ENCODE data around the gene KLHL22. TPM values are rescaled to one million over a fixed set of nuclear protein-coding genes. Genes with fewer than 3 reads are reported as not detected.
A peak's percentile ranks its signal among the peaks of the same experiment; 100 is the strongest.
"Not testable (repeated sequence)": the region's sequence is repeated elsewhere in the genome, so short reads cannot be mapped to it uniquely, and the experiment has no call there.

Gene KLHL22
- total RNA-seq, 2 donors from 2014 or later: 10.4 to 13.2 TPM

DNA sequence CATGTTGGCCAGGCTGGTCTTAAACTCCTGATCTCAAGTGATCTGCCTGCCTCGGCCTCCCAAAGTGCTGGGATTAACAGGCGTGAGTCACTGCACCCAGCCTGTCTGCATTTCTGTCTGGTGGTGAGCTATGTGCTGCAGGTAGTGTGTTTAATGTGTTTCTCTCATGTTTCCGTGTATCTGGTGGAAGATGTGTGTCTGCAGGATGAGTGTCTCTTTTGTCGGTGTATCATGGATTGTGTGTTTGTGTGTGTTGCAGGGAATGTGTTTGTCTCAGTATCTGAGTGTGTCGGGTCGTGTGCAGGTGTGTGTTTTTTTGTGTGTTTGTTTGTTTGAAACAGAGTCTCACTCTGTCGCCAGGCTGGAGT is 74.1 kb downstream of the KLHL22 start:
- peaks cover 15% of the 10 kb centered on the region for H3K27me3 ChIP-seq
- H3K27ac ChIP-seq: no peak overlapping the region
- intact Hi-C loops (cut with DNase I): no loop called here
- H3K9me3 ChIP-seq: no peaks in the 10 kb centered on the region
- TF ChIP-seq, protein P1, sequence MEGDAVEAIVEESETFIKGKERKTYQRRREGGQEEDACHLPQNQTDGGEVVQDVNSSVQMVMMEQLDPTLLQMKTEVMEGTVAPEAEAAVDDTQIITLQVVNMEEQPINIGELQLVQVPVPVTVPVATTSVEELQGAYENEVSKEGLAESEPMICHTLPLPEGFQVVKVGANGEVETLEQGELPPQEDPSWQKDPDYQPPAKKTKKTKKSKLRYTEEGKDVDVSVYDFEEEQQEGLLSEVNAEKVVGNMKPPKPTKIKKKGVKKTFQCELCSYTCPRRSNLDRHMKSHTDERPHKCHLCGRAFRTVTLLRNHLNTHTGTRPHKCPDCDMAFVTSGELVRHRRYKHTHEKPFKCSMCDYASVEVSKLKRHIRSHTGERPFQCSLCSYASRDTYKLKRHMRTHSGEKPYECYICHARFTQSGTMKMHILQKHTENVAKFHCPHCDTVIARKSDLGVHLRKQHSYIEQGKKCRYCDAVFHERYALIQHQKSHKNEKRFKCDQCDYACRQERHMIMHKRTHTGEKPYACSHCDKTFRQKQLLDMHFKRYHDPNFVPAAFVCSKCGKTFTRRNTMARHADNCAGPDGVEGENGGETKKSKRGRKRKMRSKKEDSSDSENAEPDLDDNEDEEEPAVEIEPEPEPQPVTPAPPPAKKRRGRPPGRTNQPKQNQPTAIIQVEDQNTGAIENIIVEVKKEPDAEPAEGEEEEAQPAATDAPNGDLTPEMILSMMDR (IDR thresholded peaks at IDR 0.05): no peak
- H3K4me3 ChIP-seq: no peak overlapping the region
- H3K9ac ChIP-seq (ENCODE audit: low read depth in 2 of 2, low read length in 2 of 2): no peak overlapping the region
- H3K36me3 ChIP-seq: no peaks in the 10 kb centered on the region
- no peak for DNase-seq
- H3K4me1 ChIP-seq: peaks cover 7% of the 10 kb centered on the region

DNA sequence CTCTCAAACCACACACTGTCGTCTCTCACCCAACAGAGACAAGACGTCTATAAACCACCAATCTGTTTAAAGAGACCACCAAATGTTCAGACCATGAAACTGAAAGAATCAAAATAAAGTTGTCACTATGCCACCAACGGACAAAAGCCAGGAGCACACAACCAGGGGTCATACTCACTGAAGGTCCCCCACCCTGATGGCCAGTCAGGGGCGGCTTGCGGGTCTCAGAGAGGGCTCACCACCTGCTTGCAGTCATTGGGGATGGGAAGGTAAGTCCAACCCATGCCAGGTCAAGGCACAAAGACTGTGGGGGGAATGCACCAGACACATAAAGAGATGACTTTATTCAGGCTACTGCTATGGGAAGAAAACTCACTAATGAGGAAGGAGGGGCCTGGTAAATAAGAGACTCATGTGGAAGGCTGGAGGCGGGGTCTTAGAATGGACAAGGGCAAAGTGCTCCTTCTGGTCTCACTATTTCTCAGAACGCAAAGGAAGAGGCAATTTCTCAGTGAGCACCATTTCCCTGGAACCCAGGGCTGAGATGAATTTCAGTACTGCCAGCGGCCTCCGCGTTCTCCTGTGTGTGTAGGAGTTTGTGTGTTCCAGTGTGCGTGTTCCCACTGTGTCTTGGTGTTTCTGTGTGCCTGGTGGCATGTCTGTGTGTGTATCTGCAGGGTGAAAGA is 75.3 kb downstream of the KLHL22 start:
- peaks cover 7% of the 10 kb centered on the region for H3K4me1 ChIP-seq
- H3K9me3 ChIP-seq: no peaks in the 10 kb centered on the region
- H3K9ac ChIP-seq (ENCODE audit: low read depth in 2 of 2, low read length in 2 of 2): no peak overlapping the region
- TF ChIP-seq, protein P1 (IDR thresholded peaks at IDR 0.05): no peak
- peaks cover 5% of the 10 kb centered on the region for H3K27me3 ChIP-seq
- H3K27ac ChIP-seq: no peak overlapping the region
- no peaks in the 10 kb centered on the region for H3K36me3 ChIP-seq
- no peak for DNase-seq
- H3K4me3 ChIP-seq: no peak overlapping the region
- intact Hi-C loops (cut with DNase I): no loop called here

DNA sequence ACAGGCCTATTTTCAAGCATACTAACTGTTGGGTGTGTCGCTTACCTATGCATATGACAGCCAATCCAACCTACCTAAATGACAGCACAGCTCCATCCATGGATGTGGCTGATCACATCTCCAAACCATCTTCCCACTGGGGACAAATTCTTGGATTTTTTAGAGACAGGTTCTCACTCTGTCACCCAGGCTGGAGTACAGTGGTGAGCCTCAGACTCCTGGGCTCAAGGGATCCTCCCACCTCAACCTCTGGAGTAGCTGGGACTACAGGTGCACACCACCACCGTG is 76.0 kb downstream of the KLHL22 start:
- TF ChIP-seq, protein P1 (IDR thresholded peaks at IDR 0.05): no peak
- no peaks in the 10 kb centered on the region for H3K36me3 ChIP-seq
- H3K4me3 ChIP-seq: no peak overlapping the region
- H3K9ac ChIP-seq (ENCODE audit: low read depth in 2 of 2, low read length in 2 of 2): no peak overlapping the region
- H3K27me3 ChIP-seq: no peaks in the 10 kb centered on the region
- no peak overlapping the region for H3K27ac ChIP-seq
- no peak for DNase-seq
- H3K9me3 ChIP-seq: no peaks in the 10 kb centered on the region
- H3K4me1 ChIP-seq: peaks cover 7% of the 10 kb centered on the region
- intact Hi-C loops (cut with DNase I): loop anchor here (2.0 to 10.0 kb wide), 2 partner anchors 37 to 155 kb away; no protein-coding TSS in a partner anchor

DNA sequence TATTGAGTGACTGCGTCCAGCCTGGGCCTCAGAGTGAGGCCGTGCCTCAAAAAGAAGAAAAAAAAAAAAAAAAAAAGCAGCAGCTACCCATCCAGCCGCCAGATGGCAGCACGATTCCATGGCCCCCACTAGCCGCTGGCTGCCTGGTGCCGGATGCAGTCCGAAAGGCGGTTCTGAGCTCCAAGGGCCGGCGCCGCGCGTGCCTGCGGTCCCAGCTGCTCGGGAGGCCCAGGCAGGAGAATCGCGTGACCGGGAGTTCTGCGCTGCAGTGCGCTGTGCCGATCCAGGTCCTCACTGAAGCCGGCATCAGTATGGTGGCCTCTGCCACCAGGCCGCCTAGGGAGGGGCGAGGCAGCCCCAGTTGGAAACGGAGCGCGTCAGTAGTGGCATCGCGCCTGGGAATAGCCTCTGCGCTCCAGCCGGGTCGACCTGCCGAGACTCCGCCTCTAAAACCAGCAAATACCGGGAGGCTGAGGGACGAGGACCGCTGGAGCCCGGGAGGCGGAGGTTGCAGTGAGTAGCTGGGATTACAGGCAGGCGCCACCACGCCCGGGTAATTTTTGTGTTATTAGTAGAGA is 77.3 kb downstream of the KLHL22 start:
- H3K36me3 ChIP-seq: no peaks in the 10 kb centered on the region
- H3K27me3 ChIP-seq: no peaks in the 10 kb centered on the region
- DNase-seq: peak; percentile 57
- intact Hi-C loops (cut with DNase I): loop anchor here (2.0 to 10.0 kb wide), 2 partner anchors 39 to 157 kb away; no protein-coding TSS in a partner anchor
- peak overlapping the region; percentile 34 for H3K4me3 ChIP-seq
- H3K4me1 ChIP-seq: peaks cover 7% of the 10 kb centered on the region
- TF ChIP-seq, protein P1 (IDR thresholded peaks at IDR 0.05): peak; percentile 80
- H3K27ac ChIP-seq: no peak overlapping the region
- no peaks in the 10 kb centered on the region for H3K9me3 ChIP-seq
- peak overlapping the region in 1 of 2 donors; percentile 28 for H3K9ac ChIP-seq (ENCODE audit: low read depth in 2 of 2, low read length in 2 of 2)

DNA sequence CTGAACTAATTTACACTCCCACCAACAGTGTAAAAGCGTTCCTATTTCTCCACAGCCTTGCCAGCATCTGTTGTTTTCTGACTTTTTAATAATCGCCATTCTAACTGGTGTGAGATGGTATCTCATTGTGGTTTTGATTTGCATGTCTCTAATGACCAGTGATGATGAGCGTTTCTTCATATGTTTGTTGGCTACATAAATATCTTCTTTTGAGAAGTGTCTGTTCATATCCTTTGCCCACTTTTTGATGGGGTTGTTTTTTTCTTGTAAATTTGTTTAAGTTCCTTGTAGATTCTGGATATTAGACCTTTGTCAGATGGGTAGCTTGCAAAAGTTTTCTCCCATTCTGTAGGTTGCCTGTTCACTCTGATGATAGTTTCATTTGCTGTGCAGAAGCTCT is 79.9 kb downstream of the KLHL22 start:
- DNase-seq; H3K9me3 ChIP-seq; H3K4me3 ChIP-seq; H3K4me1 ChIP-seq; H3K27ac ChIP-seq; H3K27me3 ChIP-seq; H3K36me3 ChIP-seq; H3K9ac ChIP-seq (ENCODE audit: low read depth in 2 of 2, low read length in 2 of 2): not testable (repeated sequence)
- intact Hi-C loops (cut with DNase I): loop anchor here (10.0 kb wide), 1 partner anchor 159 kb away; no protein-coding TSS in a partner anchor

DNA sequence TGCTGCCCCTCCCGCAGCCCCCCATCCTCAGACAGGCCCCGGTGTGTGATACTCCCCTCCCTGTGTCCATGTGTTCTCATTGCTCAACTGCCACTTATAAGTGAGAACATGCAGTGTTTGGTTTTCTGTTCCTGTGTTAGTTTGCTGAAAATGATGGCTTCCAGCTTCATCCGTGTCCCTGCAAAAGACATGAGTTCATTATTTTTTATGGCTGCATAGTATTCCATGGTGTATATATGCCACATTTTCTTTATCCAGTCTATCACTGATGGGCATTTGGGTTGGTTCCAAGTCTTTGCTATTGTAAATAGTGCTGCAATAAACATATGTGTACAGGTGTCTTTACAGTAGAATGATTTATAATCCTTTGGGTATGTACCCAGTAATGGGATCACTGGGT is 80.4 kb downstream of the KLHL22 start:
- H3K4me3 ChIP-seq; H3K9me3 ChIP-seq; H3K4me1 ChIP-seq; DNase-seq; H3K9ac ChIP-seq (ENCODE audit: low read depth in 2 of 2, low read length in 2 of 2); H3K36me3 ChIP-seq; H3K27me3 ChIP-seq; H3K27ac ChIP-seq: not testable (repeated sequence)
- intact Hi-C loops (cut with DNase I): loop anchor here (10.0 kb wide), 1 partner anchor 160 kb away; no protein-coding TSS in a partner anchor
